SK-N-SH (cell line): ENCODE measurements around the gene PHF20. TPM values are rescaled to one million over a fixed set of nuclear protein-coding genes. Genes with fewer than 3 reads are reported as not detected.

Experiments used
- CTCF ChIA-PET: fragments of 300-600, 350-600 bp; formaldehyde crosslinking; extraction: SDS; loops from one replicate; lab custom pipeline; 2021; lab: Yijun Ruan, JAX
- POLR2A ChIA-PET: fragments of 350-600 bp; sonication (Branson Sonifier 250); formaldehyde crosslinking; extraction: SDS; loops from one replicate; lab custom pipeline; 2020; ENCODE audit warnings: antibody characterized with exemption, inconsistent platforms; lab: Yijun Ruan, JAX
- DNase-seq: peaks from one replicate; pipeline ENCODE4 v3.0.0; 2012
- H2AFZ ChIP-seq: fragments of 200-600 bp; sonication (generic); 2 replicates; pipeline ENCODE4 v1.8.1; 2016; ENCODE audit warnings: antibody characterized with exemption, mild to moderate bottlenecking, low read depth
- H3F3A ChIP-seq: fragments of 200-600 bp; sonication (generic); replicated peaks from 2 replicates; pipeline ENCODE3; 2016; ENCODE audit warnings: antibody characterized with exemption, mild to moderate bottlenecking; ENCODE audit not compliant: insufficient read depth
- H3K27ac ChIP-seq, 2 experiments: fragments of 200-500 bp in 1 of 2; fragments of 200-600 bp in 1 of 2; sonication (Bioruptor generic) in 1 of 2; sonication (generic), shearing (Covaris generic) in 1 of 2; 2 replicates each; pipeline versions ENCODE4 v1.5.1 to v1.6.1; 2014 to 2016; ENCODE audit warnings: low read depth in 2 of 2, inconsistent platforms in 1 of 2, low read length in 1 of 2, mild to moderate bottlenecking in 1 of 2, mixed read lengths in 1 of 2
- H3K27me3 ChIP-seq: fragments of 200-600 bp; sonication (generic), shearing (Covaris generic); 2 replicates; pipeline ENCODE4 v1.6.1; 2016; ENCODE audit warnings: mixed run types; ENCODE audit not compliant: insufficient read depth
- H3K36me3 ChIP-seq, 2 experiments: fragments of 200-500 bp in 1 of 2; fragments of 200-600 bp in 1 of 2; sonication (Bioruptor generic) in 1 of 2; sonication (generic) in 1 of 2; replicated peaks in 1 of 2; 2 replicates each; pipeline versions ENCODE3 to v1.5.1; 2014 to 2016; ENCODE audit warnings: low read length in 1 of 2, mild to moderate bottlenecking in 1 of 2; ENCODE audit not compliant: insufficient read depth in 2 of 2, control insufficient read depth in 1 of 2
- H3K4me1 ChIP-seq, 2 experiments: fragments of 200-500 bp in 1 of 2; fragments of 200-600 bp in 1 of 2; sonication (Bioruptor generic) in 1 of 2; sonication (generic), shearing (Covaris generic) in 1 of 2; 2 replicates each; pipeline versions ENCODE4 v1.5.1 to v1.6.1; 2014 to 2016; ENCODE audit warnings: low read depth in 1 of 2, low read length in 1 of 2, mixed run types in 1 of 2; ENCODE audit not compliant: insufficient read depth in 2 of 2, control insufficient read depth in 1 of 2
- H3K4me2 ChIP-seq: fragments of 200-600 bp; sonication (generic), shearing (Covaris generic); 2 replicates; pipeline ENCODE4 v1.6.1; 2017; ENCODE audit warnings: mixed run types
- H3K4me3 ChIP-seq, 2 experiments: fragments of 200-500 bp in 1 of 2; fragments of 200-600 bp in 1 of 2; sonication (Bioruptor generic) in 1 of 2; sonication (generic), shearing (Covaris generic) in 1 of 2; 2 replicates each; pipeline versions ENCODE4 v1.5.1 to v1.8.1; 2014 to 2016; ENCODE audit warnings: low read depth in 2 of 2, inconsistent platforms in 1 of 2, low read length in 1 of 2, mild to moderate bottlenecking in 1 of 2, mixed read lengths in 1 of 2, moderate library complexity in 1 of 2
- H3K79me2 ChIP-seq: fragments of 200-600 bp; sonication (generic); 2 replicates; pipeline ENCODE4 v1.8.1; 2017; ENCODE audit warnings: mild to moderate bottlenecking; ENCODE audit not compliant: insufficient read depth
- H3K9ac ChIP-seq: fragments of 200-600 bp; sonication (generic); 2 replicates; pipeline ENCODE4 v1.6.1; 2017; ENCODE audit warnings: mixed run types
- H3K9me2 ChIP-seq: fragments of 200-600 bp; sonication (generic); 2 replicates; pipeline ENCODE4 v1.6.1; 2017; ENCODE audit warnings: mixed run types
- H3K9me3 ChIP-seq: fragments of 200-600 bp; sonication (generic); 2 replicates; pipeline ENCODE4 v1.6.1; 2017; ENCODE audit warnings: mixed run types, mild to moderate bottlenecking, moderate library complexity
- H4K20me1 ChIP-seq: fragments of 200-600 bp; sonication (generic); 2 replicates; pipeline ENCODE4 v1.6.1; 2017; ENCODE audit warnings: mild to moderate bottlenecking, mixed run types; ENCODE audit not compliant: insufficient read depth
- ELF1 ChIP-seq: IDR thresholded peaks from 2 replicates; pipeline ENCODE4 v1.4.0; 2012
- EZH2phosphoT487 ChIP-seq: fragments of 200-600 bp; sonication (generic); IDR thresholded peaks from 2 replicates; pipeline ENCODE4 v1.6.1; 2017; ENCODE audit warnings: low read depth, mixed run types, mild to moderate bottlenecking, antibody characterized with exemption, moderate library complexity, borderline replicate concordance
- FOSL2 ChIP-seq: IDR thresholded peaks from 2 replicates; pipeline ENCODE4 v1.4.0; 2012; ENCODE audit warnings: low read depth, mild to moderate bottlenecking, moderate library complexity, borderline replicate concordance
- FOXM1 ChIP-seq: IDR thresholded peaks from 2 replicates; pipeline ENCODE4 v1.4.0; 2012; ENCODE audit warnings: low read depth, mild to moderate bottlenecking
- JUND ChIP-seq: IDR thresholded peaks from 2 replicates; pipeline ENCODE4 v1.4.0; 2012
- MEF2A ChIP-seq: IDR thresholded peaks from 2 replicates; pipeline ENCODE4 v1.4.0; 2012; ENCODE audit warnings: low read depth, borderline replicate concordance
- MXI1 ChIP-seq: IDR thresholded peaks from 2 replicates; pipeline ENCODE4 v1.6.1; 2012; ENCODE audit warnings: mild to moderate bottlenecking, low read depth, low read length, improper control_type of control experiment
- NRF1 ChIP-seq: IDR thresholded peaks from 2 replicates; pipeline ENCODE4 v1.6.1; 2012; ENCODE audit warnings: low read depth, mild to moderate bottlenecking, low read length
- PBX3 ChIP-seq: IDR thresholded peaks from 2 replicates; pipeline ENCODE4; 2012
- POLR2AphosphoS5 ChIP-seq: IDR thresholded peaks from 2 replicates; pipeline ENCODE4 v1.6.1; 2012; ENCODE audit warnings: low read depth, low read length
- RAD21 ChIP-seq: IDR thresholded peaks from 2 replicates; pipeline ENCODE4 v1.6.1; 2012; ENCODE audit warnings: mild to moderate bottlenecking, low read length
- RCOR1 ChIP-seq: fragments of 150-350 bp; IDR thresholded peaks from 2 replicates; pipeline ENCODE4 v1.6.1; 2017; ENCODE audit warnings: antibody characterized with exemption, low read length
- SIN3A ChIP-seq: IDR thresholded peaks from 2 replicates; pipeline ENCODE4 v1.6.1; 2012; ENCODE audit warnings: low read depth, mild to moderate bottlenecking, low read length, moderate library complexity, borderline replicate concordance
- SMC3 ChIP-seq: IDR thresholded peaks from 2 replicates; pipeline ENCODE4 v1.6.1; 2012; ENCODE audit warnings: low read depth, low read length, improper control_type of control experiment
- TAF1 ChIP-seq: IDR thresholded peaks from 2 replicates; pipeline ENCODE4 v1.6.1; 2012; ENCODE audit warnings: low read depth, mild to moderate bottlenecking, low read length, moderate library complexity, borderline replicate concordance
- TCF12 ChIP-seq: IDR thresholded peaks from 2 replicates; pipeline ENCODE4 v1.4.0; 2012
- TEAD4 ChIP-seq: IDR thresholded peaks from 2 replicates; pipeline ENCODE4 v1.4.0; 2012; ENCODE audit warnings: mild to moderate bottlenecking, borderline replicate concordance; ENCODE audit not compliant: insufficient read depth
- USF2 ChIP-seq: fragments of 150-350 bp; IDR thresholded peaks from 2 replicates; pipeline ENCODE4 v1.6.1; 2017; ENCODE audit warnings: antibody characterized with exemption, low read length, low read depth, borderline replicate concordance
- YY1 ChIP-seq: IDR thresholded peaks from 2 replicates; pipeline ENCODE4 v1.4.0; 2012; ENCODE audit warnings: low read depth, mild to moderate bottlenecking
- ZBTB33 ChIP-seq: IDR thresholded peaks from 2 replicates; pipeline ENCODE4 v1.4.0; 2012; ENCODE audit warnings: low read depth, borderline replicate concordance
- WGBS: methylation state at CpG from one replicate; pipeline ENCODE4 v1.1.6; 2017; ENCODE audit warnings: low lambda C conversion rate; 5-methylcytosine and 5-hydroxymethylcytosine counted together
- polyA plus RNA-seq, 3 experiments: library from polyadenylated mRNA; depleted of rRNA; stranded (reverse); fragments of >200 nt; gene quantifications; 2 replicates each; pipeline ENCODE4 v1.2.3, GENCODE V29; 2012
- TF ChIP-seq, protein P1 (sequence below): IDR thresholded peaks from 2 replicates; pipeline ENCODE4 v1.6.1; 2012; ENCODE audit warnings: mild to moderate bottlenecking, low read depth, low read length, moderate library complexity
- TF ChIP-seq, protein P2 (sequence below): IDR thresholded peaks from 2 replicates; pipeline ENCODE4 v1.4.0; 2012; ENCODE audit warnings: low read depth
- TF ChIP-seq, protein P3 (sequence below): fragments of 200-600 bp; sonication (generic); IDR thresholded peaks from 2 replicates; pipeline ENCODE4 v1.6.1; 2017; ENCODE audit warnings: antibody characterized with exemption, mild to moderate bottlenecking, moderate library complexity

Gene PHF20
- polyA plus RNA-seq, 1 of the 3 experiments (the other 2 are of a cell fraction), result 23.8 TPM

DNA sequence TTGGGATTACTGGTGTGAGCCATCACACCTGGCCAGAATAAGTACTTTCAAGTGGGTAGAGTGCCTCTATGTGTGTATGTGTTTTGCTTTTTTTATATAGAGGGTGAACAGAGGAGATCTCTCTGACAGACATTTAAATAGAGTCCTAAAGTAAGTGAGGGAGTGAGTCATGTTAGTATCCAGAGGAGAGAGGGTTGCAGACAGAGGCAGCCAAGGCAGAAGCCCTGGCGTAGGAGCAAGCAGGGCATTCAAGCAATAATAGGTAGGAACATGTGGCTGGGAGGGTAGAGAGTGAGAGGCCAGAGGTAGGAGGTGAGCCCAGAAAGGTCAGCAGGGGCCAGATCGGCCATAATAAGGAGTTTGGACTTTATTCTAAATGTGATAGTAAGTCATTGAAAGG is 48.9 kb downstream of the PHF20 start (continued):
- TF ChIP-seq, protein P1, sequence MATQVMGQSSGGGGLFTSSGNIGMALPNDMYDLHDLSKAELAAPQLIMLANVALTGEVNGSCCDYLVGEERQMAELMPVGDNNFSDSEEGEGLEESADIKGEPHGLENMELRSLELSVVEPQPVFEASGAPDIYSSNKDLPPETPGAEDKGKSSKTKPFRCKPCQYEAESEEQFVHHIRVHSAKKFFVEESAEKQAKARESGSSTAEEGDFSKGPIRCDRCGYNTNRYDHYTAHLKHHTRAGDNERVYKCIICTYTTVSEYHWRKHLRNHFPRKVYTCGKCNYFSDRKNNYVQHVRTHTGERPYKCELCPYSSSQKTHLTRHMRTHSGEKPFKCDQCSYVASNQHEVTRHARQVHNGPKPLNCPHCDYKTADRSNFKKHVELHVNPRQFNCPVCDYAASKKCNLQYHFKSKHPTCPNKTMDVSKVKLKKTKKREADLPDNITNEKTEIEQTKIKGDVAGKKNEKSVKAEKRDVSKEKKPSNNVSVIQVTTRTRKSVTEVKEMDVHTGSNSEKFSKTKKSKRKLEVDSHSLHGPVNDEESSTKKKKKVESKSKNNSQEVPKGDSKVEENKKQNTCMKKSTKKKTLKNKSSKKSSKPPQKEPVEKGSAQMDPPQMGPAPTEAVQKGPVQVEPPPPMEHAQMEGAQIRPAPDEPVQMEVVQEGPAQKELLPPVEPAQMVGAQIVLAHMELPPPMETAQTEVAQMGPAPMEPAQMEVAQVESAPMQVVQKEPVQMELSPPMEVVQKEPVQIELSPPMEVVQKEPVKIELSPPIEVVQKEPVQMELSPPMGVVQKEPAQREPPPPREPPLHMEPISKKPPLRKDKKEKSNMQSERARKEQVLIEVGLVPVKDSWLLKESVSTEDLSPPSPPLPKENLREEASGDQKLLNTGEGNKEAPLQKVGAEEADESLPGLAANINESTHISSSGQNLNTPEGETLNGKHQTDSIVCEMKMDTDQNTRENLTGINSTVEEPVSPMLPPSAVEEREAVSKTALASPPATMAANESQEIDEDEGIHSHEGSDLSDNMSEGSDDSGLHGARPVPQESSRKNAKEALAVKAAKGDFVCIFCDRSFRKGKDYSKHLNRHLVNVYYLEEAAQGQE, result no peak
- TF ChIP-seq RAD21, result no peak
- TF ChIP-seq, all 33 proteins: peak for 4

- WGBS, result 57% methylated on average over 8 of the region's 8 CpGs
- Histone ChIP-seq H3K4me1 (peaks cover 0 to 32% of the 10 kb centered on the region in 2 experiments; a peak in 2 of 4 replicates), H3F3A (peaks cover 45% of the 10 kb centered on the region), H3K27me3 (no peaks in the 10 kb centered on the region), H3K4me3 (no peak overlapping the region), H3K36me3 (peaks cover 0 to 16% of the 10 kb centered on the region in 2 experiments), H4K20me1 (peaks cover 3% of the 10 kb centered on the region; the same call in 1 of the 2 replicates), H3K79me2 (peaks cover 65% of the 10 kb centered on the region), H3K9me2 (no peaks in the 10 kb centered on the region), H3K9me3 (no peaks in the 10 kb centered on the region), H2AFZ (no peak overlapping the region), H3K27ac (peak overlapping the region in 1 of 2 experiments; percentile 80; a peak in 3 of 4 replicates), H3K4me2 (peak overlapping the region; percentile 30; the same call in 1 of the 2 replicates), H3K9ac (peak overlapping the region; percentile 16; the same call in 1 of the 2 replicates)
- ChIA-PET CTCF (no interaction called here), POLR2A (no interaction called here)
- no peak for DNase-seq
- peak; percentile 45; the same call in 1 of the 2 replicates for TF ChIP-seq POLR2AphosphoS5
- TF ChIP-seq ZBTB33, result no peak
- no peak for TF ChIP-seq RAD21
- TF ChIP-seq TAF1, result no peak
- TF ChIP-seq TCF12, result peak; percentile 83
- no peak for TF ChIP-seq YY1
- TF ChIP-seq MXI1, result no peak
- no peak for TF ChIP-seq SMC3
- peak; percentile 70; the same call in 1 of the 2 replicates for TF ChIP-seq TEAD4
- no peak for TF ChIP-seq EZH2phosphoT487
- TF ChIP-seq MEF2A, result no peak
- no peak for TF ChIP-seq SIN3A
- TF ChIP-seq, protein P2, sequence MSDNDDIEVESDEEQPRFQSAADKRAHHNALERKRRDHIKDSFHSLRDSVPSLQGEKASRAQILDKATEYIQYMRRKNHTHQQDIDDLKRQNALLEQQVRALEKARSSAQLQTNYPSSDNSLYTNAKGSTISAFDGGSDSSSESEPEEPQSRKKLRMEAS, result peak; percentile 54
- TF ChIP-seq FOXM1, result no peak
- TF ChIP-seq USF2, result no peak
- TF ChIP-seq NRF1, result no peak
- TF ChIP-seq ELF1, result no peak
- peak; percentile 76 for TF ChIP-seq FOSL2
- TF ChIP-seq RCOR1, result no peak
- TF ChIP-seq, protein P3, sequence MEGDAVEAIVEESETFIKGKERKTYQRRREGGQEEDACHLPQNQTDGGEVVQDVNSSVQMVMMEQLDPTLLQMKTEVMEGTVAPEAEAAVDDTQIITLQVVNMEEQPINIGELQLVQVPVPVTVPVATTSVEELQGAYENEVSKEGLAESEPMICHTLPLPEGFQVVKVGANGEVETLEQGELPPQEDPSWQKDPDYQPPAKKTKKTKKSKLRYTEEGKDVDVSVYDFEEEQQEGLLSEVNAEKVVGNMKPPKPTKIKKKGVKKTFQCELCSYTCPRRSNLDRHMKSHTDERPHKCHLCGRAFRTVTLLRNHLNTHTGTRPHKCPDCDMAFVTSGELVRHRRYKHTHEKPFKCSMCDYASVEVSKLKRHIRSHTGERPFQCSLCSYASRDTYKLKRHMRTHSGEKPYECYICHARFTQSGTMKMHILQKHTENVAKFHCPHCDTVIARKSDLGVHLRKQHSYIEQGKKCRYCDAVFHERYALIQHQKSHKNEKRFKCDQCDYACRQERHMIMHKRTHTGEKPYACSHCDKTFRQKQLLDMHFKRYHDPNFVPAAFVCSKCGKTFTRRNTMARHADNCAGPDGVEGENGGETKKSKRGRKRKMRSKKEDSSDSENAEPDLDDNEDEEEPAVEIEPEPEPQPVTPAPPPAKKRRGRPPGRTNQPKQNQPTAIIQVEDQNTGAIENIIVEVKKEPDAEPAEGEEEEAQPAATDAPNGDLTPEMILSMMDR, result no peak
- peak; percentile 84 for TF ChIP-seq JUND
- TF ChIP-seq PBX3, result peak; percentile 63
These were observed 50.0 kb downstream of the PHF20 start for GRCh38 chr20:35821807-35822242.
